ENCODE measurements around the gene COL20A1. TPM values are rescaled to one million over a fixed set of nuclear protein-coding genes. Genes with fewer than 3 reads are reported as not detected.

The COL20A1 gene
- total RNA-seq, 1 donor: not detected

GRCh38 chr20:63351811-63352591 lies 59.0 kb downstream of the COL20A1 start:
- Histone ChIP-seq H3K27me3 (ENCODE audit: insufficient read depth, low read length) (no peaks in the 10 kb centered on the region), H3K4me3 (ENCODE audit: low read length) (no peak overlapping the region), H3K9me3 (ENCODE audit: low read depth, low read length) (no peaks in the 10 kb centered on the region), H3K4me1 (ENCODE audit: insufficient read depth, low read length) (no peaks in the 10 kb centered on the region)

GRCh38 chr20:63352811-63353221 lies 59.8 kb downstream of the COL20A1 start:
- Histone ChIP-seq H3K4me3 (ENCODE audit: low read length) (no peak overlapping the region), H3K4me1 (ENCODE audit: insufficient read depth, low read length) (no peaks in the 10 kb centered on the region), H3K9me3 (ENCODE audit: low read depth, low read length) (no peaks in the 10 kb centered on the region), H3K27me3 (ENCODE audit: insufficient read depth, low read length) (no peaks in the 10 kb centered on the region)

GRCh38 chr20:63354636-63355350 lies 61.8 kb downstream of the COL20A1 start:
- Histone ChIP-seq H3K4me1 (ENCODE audit: insufficient read depth, low read length) (no peaks in the 10 kb centered on the region), H3K9me3 (ENCODE audit: low read depth, low read length) (no peaks in the 10 kb centered on the region), H3K4me3 (ENCODE audit: low read length) (no peak overlapping the region), H3K27me3 (ENCODE audit: insufficient read depth, low read length) (no peaks in the 10 kb centered on the region)

- no peak overlapping the region for H3K4me3 ChIP-seq (ENCODE audit: low read length)
- H3K27me3 ChIP-seq (ENCODE audit: insufficient read depth, low read length): no peaks in the 10 kb centered on the region
- H3K9me3 ChIP-seq (ENCODE audit: low read depth, low read length): no peaks in the 10 kb centered on the region
- H3K4me1 ChIP-seq (ENCODE audit: insufficient read depth, low read length): no peaks in the 10 kb centered on the region
Observed at GRCh38 chr20:63355781-63356295, 62.9 kb downstream of the COL20A1 start.

GRCh38 chr20:63356511-63356910 lies 63.5 kb downstream of the COL20A1 start:
- Histone ChIP-seq H3K27me3 (ENCODE audit: insufficient read depth, low read length) (no peaks in the 10 kb centered on the region), H3K9me3 (ENCODE audit: low read depth, low read length) (no peaks in the 10 kb centered on the region), H3K4me1 (ENCODE audit: insufficient read depth, low read length) (no peaks in the 10 kb centered on the region), H3K4me3 (ENCODE audit: low read length) (no peak overlapping the region)

DNA sequence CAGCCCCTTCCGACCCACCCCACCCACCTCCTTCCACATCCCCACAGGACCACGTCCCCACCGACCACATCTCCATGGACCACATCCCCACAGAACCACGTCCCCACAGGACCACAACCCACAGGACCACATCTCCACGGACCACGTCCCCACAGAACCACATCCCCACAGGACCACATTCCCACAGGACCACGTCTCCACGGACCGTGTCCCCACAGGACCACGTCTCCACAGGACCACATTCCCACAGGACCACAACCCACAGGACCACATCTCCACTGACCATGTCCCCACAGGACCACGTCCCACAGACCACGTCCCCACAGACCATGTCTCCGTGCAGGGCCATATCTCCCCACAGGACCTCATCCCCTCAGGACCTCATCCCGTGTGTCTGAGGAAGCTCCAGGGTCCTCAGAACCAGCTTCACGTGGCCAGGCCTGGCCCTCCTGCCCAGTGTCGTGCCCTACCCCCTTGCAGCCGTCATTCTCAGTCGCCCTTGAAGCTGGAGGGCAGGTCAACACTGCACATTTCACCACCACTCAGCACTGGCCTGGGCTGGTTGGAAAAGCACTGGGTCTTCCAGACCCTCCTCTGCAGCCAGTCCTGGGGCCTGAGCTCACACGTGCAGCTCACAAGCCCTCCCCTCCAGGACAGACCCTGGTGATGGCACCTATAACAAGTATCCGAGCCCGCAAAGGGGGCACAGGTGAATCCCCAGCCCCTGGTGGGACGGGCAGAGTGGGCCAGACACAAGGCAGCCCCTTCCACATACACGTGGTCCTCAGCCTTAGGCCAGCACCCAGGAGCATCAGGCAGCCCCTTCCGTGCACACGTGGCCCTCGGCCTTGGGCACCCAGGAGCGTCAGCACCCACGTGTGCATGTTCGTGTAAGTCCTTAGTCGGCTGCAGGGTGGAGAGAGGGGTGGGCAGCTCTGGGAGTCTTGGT lies 64.2 kb downstream of the COL20A1 start:
- no peak overlapping the region for H3K4me3 ChIP-seq (ENCODE audit: low read length)
- no peaks in the 10 kb centered on the region for H3K4me1 ChIP-seq (ENCODE audit: insufficient read depth, low read length)
- H3K9me3 ChIP-seq (ENCODE audit: low read depth, low read length): no peaks in the 10 kb centered on the region
- peaks cover 2% of the 10 kb centered on the region for H3K27me3 ChIP-seq (ENCODE audit: insufficient read depth, low read length)

- Histone ChIP-seq H3K4me1 (ENCODE audit: insufficient read depth, low read length) (no peaks in the 10 kb centered on the region), H3K4me3 (ENCODE audit: low read length) (no peak overlapping the region), H3K27me3 (ENCODE audit: insufficient read depth, low read length) (peaks cover 2% of the 10 kb centered on the region), H3K9me3 (ENCODE audit: low read depth, low read length) (no peaks in the 10 kb centered on the region)
Observed at GRCh38 chr20:63357921-63358905, 65.2 kb downstream of the COL20A1 start.

GRCh38 chr20:63359164-63359934 lies 66.4 kb downstream of the COL20A1 start:
- Histone ChIP-seq H3K4me3 (ENCODE audit: low read length) (no peak overlapping the region), H3K9me3 (ENCODE audit: low read depth, low read length) (no peaks in the 10 kb centered on the region), H3K27me3 (ENCODE audit: insufficient read depth, low read length) (peaks cover 2% of the 10 kb centered on the region)

DNA sequence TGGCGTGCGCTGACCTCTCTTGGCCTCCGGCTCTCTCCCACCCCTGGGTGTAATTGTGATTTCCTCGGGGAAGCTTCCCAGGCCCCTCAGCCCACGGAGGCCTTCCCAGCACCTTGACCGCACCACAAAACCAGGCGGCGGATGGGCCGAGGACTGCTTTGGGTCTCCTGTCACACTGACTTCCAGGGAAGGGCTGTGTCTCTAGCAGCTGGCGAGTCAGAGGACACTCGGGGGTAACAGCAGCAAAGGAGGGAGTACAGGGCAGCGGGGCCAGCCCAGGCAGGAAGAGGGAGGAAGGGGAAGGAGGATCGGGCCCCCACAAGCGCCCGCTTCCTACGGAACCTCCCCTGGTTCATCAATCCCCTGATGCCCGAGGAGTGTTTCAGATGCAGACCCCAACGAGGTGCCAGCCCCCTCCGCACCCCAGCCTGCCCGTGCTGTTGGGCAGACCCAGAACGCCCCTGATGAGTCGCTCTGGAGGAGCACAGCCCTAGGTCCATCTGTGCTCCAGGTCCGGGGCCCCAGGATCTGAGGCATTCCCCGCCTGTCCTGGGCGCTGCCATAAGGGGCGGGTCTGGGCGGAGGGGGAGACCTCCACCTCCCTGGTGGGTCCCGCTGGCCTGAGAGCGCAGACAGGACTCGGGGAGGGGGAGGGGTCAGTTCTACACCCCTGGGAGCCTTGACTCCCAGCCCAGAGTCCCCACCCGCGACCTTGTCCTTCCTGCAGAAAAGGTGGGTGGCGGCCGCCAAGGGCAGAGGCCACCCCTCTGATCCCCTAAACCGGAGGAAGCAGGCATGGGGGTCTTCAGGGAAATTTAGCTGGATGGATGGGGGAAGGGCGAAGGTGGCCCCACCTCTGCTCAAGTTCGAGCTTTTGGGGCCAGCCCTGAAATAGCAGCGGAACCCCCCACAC lies 67.2 kb downstream of the COL20A1 start:
- H3K4me3 ChIP-seq (ENCODE audit: low read length): no peak overlapping the region
- peaks cover 2% of the 10 kb centered on the region for H3K27me3 ChIP-seq (ENCODE audit: insufficient read depth, low read length)
- no peaks in the 10 kb centered on the region for H3K9me3 ChIP-seq (ENCODE audit: low read depth, low read length)

More at GRCh38 chr20:63359164-63359934, 66.4 kb downstream of the COL20A1 start:
- no peaks in the 10 kb centered on the region for H3K4me1 ChIP-seq (ENCODE audit: insufficient read depth, low read length)

GRCh38 chr20:63360850-63361518 lies 68.0 kb downstream of the COL20A1 start, which contains the start of gene CHRNA4:
TSS of gene CHRNA4 (minus strand) at chr20:63361349. CDS start at chr20:63361165, 184 bp downstream.
- Histone ChIP-seq H3K9me3 (ENCODE audit: low read depth, low read length) (no peaks in the 10 kb centered on the region), H3K4me1 (ENCODE audit: insufficient read depth, low read length) (no peaks in the 10 kb centered on the region), H3K4me3 (ENCODE audit: low read length) (no peak within 1 kb of the TSS), H3K27me3 (ENCODE audit: insufficient read depth, low read length) (peaks cover 2% of the 10 kb centered on the region)

More for the DNA sequence above, 67.2 kb downstream of the COL20A1 start:
- no peaks in the 10 kb centered on the region for H3K4me1 ChIP-seq (ENCODE audit: insufficient read depth, low read length)

GRCh38 chr20:63361519-63362435 lies 68.8 kb downstream of the COL20A1 start:
- Histone ChIP-seq H3K27me3 (ENCODE audit: insufficient read depth, low read length) (peaks cover 2% of the 10 kb centered on the region), H3K4me3 (ENCODE audit: low read length) (no peak overlapping the region), H3K9me3 (ENCODE audit: low read depth, low read length) (no peaks in the 10 kb centered on the region), H3K4me1 (ENCODE audit: insufficient read depth, low read length) (no peaks in the 10 kb centered on the region)

Data from mononuclear cell (primary cell).